ENCODE measurements around the gene SLC6A7.
"Not testable (repeated sequence)": the region's sequence is repeated elsewhere in the genome, so short reads cannot be mapped to it uniquely, and the experiment has no call there.

Gene SLC6A7

DNA sequence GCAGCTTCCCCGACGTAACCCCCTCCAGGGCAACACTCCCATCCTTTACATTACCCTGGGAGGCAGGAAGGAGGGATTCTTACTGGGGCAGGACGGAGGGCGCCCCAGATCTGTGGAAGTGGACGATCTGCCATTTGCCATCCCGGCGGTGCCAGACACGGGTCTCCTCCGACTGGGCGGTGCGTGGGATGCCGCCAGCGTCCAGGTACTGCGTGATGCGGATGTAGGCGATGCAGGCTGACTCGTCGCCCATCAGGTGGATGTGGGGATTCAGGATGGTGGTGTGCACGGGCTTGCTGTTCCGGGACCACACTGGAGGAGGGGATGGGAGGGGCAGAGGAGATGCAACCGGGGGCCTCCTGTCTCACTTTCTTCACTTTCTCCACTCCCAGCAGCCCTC, 33.0 kb downstream of the SLC6A7 start:
- DNase-seq = no peak

DNA sequence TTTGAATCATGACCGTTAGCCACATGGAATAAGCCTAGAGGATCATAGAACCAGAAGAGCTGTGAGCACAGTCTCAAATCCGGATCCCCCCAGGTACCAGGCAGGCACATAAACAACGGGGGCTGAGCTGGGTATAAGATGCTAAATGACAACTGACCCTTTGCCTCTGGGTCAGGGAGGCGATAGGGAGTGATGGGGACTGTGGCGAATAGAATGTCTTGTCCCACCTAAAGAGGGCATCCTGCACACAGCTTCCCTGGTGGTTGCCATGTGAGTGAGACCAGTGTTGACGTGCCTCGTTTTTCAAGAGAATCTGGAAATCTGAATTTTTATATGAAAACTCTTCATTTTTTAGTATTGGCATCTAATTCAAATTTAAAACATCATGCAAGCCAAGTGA, 33.6 kb downstream of the SLC6A7 start:
- no peak for DNase-seq

GRCh38 chr5:150224483-150225027, 34.7 kb downstream of the SLC6A7 start:
- DNase-seq = no peak

GRCh38 chr5:150227036-150227435, 37.2 kb downstream of the SLC6A7 start:
- DNase-seq = no peak

- DNase-seq = no peak
Measured at GRCh38 chr5:150227606-150228273, 37.9 kb downstream of the SLC6A7 start.

- no peak for DNase-seq
Measured at GRCh38 chr5:150229571-150229970, 39.7 kb downstream of the SLC6A7 start.

DNA sequence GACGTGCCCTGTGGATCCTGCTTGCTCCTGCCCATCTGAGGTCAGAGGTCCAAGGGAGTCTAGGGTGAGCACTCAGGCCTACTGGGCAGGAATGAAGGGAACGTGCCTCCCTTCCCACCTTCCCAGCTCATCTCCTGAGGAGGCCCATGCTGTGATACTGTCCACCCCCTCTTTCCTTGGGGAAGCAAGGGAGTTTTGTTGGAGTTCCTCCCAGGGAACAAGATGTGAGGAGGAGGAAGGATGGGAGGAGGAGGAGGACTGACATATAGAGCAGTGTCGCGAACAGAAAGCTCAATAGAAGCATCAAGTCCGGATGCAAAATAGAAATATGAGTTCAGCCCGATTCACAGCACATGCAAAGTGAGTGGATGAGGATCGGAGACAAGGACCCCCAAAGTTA, 41.0 kb downstream of the SLC6A7 start:
- no peak for DNase-seq

GRCh38 chr5:150233706-150234105, 43.8 kb downstream of the SLC6A7 start:
- not testable (repeated sequence) for DNase-seq

DNA sequence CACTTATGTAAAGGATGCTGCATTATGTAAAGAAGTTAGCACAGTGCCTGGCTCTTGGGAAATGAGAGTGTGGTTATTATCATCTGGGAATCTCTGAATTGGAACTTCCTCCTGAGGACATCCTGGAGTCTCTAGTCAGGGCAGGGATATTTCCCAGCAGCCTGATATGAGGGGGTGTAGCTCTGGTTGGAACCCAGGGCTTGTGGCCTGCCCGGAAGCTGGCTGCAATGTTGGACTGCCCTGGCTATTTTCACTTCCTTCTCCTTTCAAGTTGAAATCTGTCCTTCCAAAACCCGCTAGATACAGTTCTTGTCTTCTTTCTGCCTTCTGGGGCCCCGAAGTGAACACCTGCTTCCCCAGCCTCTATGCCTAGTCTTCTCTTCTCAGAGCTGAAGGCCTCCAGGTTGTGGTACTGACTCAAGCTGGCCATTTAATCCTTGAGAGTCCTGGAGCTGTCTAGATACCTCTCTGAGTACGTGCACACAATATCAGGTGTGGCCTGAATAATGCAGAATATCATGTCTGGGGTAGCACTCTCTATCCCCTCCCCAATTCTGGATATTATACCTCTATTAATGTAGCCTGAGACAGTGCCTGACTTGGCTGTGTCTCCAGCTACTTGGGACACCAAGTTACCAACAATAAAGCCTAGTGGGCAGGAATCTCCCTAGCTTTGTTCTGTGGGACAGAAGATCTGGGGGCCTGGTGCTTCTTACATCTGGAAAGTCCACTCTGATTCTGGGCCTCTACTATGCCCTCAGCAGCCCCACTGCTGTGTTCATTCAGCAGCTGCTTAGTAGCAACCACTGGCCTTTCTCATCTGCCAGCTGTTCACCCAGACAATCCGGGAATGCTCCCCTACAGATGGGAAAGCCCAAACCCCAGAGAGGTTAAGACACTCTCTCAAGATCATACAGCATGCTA, 45.0 kb downstream of the SLC6A7 start:
- no peak for DNase-seq

- no peak for DNase-seq
Measured at GRCh38 chr5:150235500-150235854, 45.6 kb downstream of the SLC6A7 start.

GRCh38 chr5:150236313-150236712, 46.5 kb downstream of the SLC6A7 start:
- no peak for DNase-seq

- no peak for DNase-seq
Measured at GRCh38 chr5:150236981-150237754, 47.3 kb downstream of the SLC6A7 start.

- DNase-seq = no peak
Measured at GRCh38 chr5:150238646-150239045, 48.8 kb downstream of the SLC6A7 start.

DNA sequence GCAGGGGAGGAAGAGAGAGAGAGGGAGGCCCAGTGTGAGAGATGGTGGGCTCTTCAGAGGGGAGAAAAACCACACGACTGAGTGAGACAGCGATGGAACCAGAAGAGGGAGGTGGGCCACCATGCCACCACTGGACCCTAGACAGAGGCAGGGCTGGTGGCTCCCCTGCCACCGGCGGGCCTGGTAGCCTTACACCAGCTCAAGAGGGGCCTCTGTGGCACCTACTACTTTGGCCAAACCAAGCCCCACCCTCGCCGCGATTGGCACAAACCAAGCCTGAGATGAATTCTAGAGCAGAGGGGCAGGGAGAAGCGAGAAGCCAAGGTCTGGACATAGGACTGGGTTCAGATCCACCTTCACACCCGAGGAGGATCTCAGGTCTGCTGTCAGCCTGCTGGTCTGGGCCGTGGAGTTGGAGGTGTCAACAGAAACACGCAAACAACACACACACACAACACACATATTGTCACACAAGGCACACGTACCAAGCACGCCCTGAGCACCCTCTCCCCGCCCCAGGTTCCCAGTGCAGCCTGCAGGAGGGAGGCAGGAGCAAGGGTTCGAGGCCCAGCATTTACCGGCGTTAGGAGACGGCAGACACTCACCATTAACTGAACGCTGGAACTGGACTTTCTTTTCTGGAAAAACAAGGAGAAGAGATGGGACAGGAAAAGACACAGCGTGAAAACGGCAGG, 49.4 kb downstream of the SLC6A7 start:
- DNase-seq = no peak

DNA sequence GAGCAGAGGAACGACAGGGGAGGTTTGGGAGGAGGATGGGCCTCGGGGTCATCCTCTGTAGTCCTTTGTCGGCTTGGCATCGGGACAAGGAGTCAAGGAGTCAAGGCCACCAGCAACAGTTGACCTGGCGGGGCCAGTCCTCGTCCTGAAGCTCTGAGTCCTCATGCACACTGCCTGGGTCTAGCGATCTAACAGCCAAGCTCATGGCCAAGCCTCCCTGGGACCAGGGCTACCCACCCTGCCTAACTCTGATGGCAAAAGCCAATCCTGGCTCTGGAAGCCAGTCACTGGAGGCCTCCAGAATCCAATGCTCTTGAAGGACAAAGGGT, 49.9 kb downstream of the SLC6A7 start:
- no peak for DNase-seq

DNA sequence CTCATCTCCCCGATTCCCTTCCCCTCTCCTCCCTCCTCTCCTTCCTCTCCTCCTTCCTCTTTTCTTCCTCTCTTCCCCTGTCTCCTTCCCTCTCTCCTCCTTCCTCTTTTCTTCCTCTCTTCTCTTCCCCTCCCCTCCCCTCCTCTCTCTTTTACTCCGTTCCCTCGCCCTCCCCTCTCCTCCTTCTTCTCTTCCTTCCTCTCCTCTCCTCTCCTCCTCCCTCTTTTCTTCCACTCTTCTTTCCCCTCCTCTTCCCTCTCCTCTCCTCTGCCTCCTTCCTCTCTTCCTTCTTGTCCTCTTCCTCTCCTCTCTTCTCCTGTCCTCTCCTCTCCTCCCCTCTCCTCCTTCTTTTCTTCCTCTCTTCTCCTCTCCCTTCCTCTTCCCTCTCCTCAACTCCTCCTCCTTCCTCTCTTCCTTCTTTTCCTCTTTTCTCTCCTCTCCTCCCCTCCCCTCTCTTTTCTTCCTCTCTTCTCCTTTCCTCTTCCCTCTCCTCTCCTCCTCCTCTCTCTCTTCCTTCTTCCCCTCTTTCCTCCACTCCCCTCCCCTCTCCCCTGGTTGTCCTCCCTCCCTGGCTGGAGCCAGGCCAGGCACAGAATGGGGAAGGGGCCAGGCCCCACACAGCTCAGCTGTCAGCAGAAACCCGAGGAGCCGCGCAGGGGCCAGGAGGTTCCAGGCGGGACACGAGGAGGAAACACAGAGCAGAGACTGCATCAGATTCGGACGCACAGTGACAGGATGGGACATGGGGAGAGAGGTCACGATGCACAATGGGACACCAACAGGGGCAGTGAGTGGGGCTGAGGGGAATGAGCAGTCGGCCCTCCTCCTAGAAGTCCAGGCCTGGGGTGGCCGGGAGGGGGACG, 51.7 kb downstream of the SLC6A7 start:
- DNase-seq = no peak

GRCh38 chr5:150242251-150242894, 52.5 kb downstream of the SLC6A7 start:
- no peak for DNase-seq

GRCh38 chr5:150243590-150243989, 53.7 kb downstream of the SLC6A7 start:
- no peak for DNase-seq

DNA sequence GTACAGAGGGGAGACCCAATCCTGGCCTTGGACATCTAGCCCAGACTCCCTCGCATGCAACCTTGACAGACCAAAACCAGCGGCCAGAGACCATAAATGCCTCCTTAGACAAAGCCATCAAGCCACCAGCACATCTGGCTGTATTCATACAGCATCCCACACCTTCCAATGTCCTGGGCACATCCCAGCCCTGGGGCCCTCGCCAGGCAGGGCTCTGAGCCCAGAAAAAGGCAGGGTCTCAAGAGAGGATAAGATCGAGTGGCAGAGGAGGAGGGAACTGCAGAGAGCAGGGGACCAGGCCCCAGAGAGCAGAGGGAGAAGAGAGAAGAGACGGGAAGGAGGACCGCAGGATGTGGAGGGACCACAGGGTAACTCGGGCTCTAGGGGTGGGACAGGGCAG, 54.3 kb downstream of the SLC6A7 start:
- DNase-seq = no peak

DNA sequence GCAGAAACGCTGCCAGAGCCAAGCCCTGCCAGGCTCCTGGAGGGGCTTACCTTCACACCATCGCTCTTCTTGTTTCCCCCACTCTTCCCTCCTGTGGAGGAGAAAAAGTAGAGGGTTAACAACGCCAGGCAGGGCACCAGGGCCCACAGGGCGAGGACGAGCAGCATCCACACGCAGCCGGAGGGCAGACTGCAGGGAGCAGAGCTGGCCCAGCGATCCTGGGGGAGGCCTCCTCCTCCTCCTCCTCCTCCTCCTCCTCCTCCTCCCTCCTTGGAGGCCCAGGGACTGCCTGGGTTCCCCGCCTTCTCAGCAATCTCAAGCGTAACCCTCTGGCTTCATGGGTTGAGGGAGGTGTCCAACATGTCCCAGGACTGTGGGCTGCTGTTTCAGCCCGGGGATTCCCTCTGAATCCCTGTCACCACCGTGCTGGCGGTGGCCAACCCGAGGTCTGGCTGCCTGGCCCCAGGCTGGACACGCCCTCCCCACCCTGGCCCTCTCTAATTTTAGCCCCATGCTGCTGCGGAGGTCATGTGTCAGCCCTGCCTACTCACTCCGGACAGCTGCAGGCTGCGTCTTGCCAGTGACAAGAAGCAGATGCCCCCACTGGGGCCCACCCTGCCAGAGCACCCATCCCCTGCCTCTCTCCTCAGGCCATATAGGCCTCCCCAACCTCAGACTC, 55.4 kb downstream of the SLC6A7 start:
- DNase-seq = no peak

- no peak for DNase-seq
Measured at GRCh38 chr5:150245808-150246207, 55.9 kb downstream of the SLC6A7 start.
